Esophagus muscularis mucosa (tissue), 4 donors: ENCODE measurements around the gene NPAS3. TPM values are rescaled to one million over a fixed set of nuclear protein-coding genes. Genes with fewer than 3 reads are reported as not detected.

Experiments
- DNase-seq: peaks from one replicate; pipeline ENCODE4 v3.0.0-alpha.2; 2017; ENCODE audit errors: extremely low spot score
- H3K27ac ChIP-seq, 4 donors: fragments of 200-600 bp; sonication (generic); replicated peaks in 1 of 4; 1 replicate in 3 of 4; 2 replicates in 1 of 4; pipeline ENCODE4 v1.5.1; 2016 to 2019; ENCODE audit warnings: mild to moderate bottlenecking in 1 of 4
- H3K27me3 ChIP-seq, 4 donors: fragments of 200-600 bp; sonication (generic); one replicate each; pipeline versions ENCODE4 v1.5.1 to v1.6.0; 2016 to 2019
- H3K36me3 ChIP-seq, 4 donors: fragments of 200-600 bp; sonication (generic); one replicate each; pipeline ENCODE4 v1.5.1; 2016 to 2019
- H3K4me1 ChIP-seq, 4 donors: fragments of 200-600 bp; sonication (generic); one replicate each; pipeline ENCODE4 v1.5.1; 2016 to 2019
- H3K4me3 ChIP-seq, 4 donors: fragments of 200-600 bp; sonication (generic); 1 replicate in 2 of 4; 2 replicates in 2 of 4; pipeline ENCODE4 v1.5.1; 2016 to 2019; ENCODE audit warnings: mild to moderate bottlenecking in 4 of 4, moderate library complexity in 1 of 4
- H3K9me3 ChIP-seq, 4 donors: fragments of 200-600 bp; sonication (generic); 1 replicate in 3 of 4; 2 replicates in 1 of 4; pipeline ENCODE4 v1.5.1; 2016 to 2019
- CTCF ChIP-seq, 3 experiments: fragments of 200-600 bp in 2 of 3; fragments of 450-650 bp in 1 of 3; sonication (generic) in 2 of 3; IDR thresholded peaks; one replicate each; pipeline ENCODE4 v1.5.1; 2017 to 2019; ENCODE audit warnings: antibody characterized with exemption in 3 of 3, mild to moderate bottlenecking in 2 of 3, moderate library complexity in 1 of 3
- EP300 ChIP-seq: sonication (generic); formaldehyde crosslinking; IDR thresholded peaks from one replicate; pipeline ENCODE4 v1.6.1; 2017; ENCODE audit warnings: antibody characterized with exemption
- POLR2A ChIP-seq: fragments of 450-650 bp; IDR thresholded peaks from one replicate; pipeline ENCODE4 v1.6.1; 2017; ENCODE audit warnings: antibody characterized with exemption, moderate library complexity, mild to moderate bottlenecking, low read depth
- POLR2AphosphoS5 ChIP-seq, 2 donors: sonication (generic); formaldehyde crosslinking; IDR thresholded peaks; one replicate each; pipeline ENCODE4 v1.6.1; 2017; ENCODE audit warnings: antibody characterized with exemption in 2 of 2
- WGBS: methylation state at CpG from one replicate; pipeline ENCODE4 v1.1.5; 2018; 5-methylcytosine and 5-hydroxymethylcytosine counted together
- intact Hi-C: fragments of 100-400 bp; cut with DNase I; formaldehyde crosslinking; loops from one replicate; pipeline ENCODE4 v1.15.1; 2023
- total RNA-seq, 4 donors: library from RNA; depleted of rRNA; stranded (reverse); fragments of >200 nt; gene quantifications; one replicate each; pipeline versions ENCODE4 v1.1.0 to v1.2.1, GENCODE V29; 2016

NPAS3 gene
- total RNA-seq, 4 donors from 2014 or later, result 3.3 to 7.3 (median 5.8) TPM

GRCh38 chr14:33480887-33481184 is 542.2 kb downstream of the NPAS3 start:
- Histone ChIP-seq H3K4me3 (no peak overlapping the region), H3K36me3 (no peaks in the 10 kb centered on the region), H3K27ac (no peak overlapping the region), H3K4me1 (peaks cover 0 to 3% (median 0%) of the 10 kb centered on the region in 4 donors), H3K9me3 (no peaks in the 10 kb centered on the region), H3K27me3 (no peaks in the 10 kb centered on the region)
- DNase-seq, result no peak
- intact Hi-C loops, result no loop called here
- WGBS, result 83% methylated on average over 3 of the region's 3 CpGs
- TF ChIP-seq POLR2AphosphoS5 (IDR thresholded peaks at IDR 0.05) (no peak), POLR2A (no peak), EP300 (no peak), CTCF (IDR thresholded peaks at IDR 0.05) (no peak)

GRCh38 chr14:33483110-33483509 is 544.4 kb downstream of the NPAS3 start:
- Histone ChIP-seq H3K27ac (no peak overlapping the region), H3K27me3 (no peaks in the 10 kb centered on the region), H3K9me3 (no peaks in the 10 kb centered on the region), H3K36me3 (no peaks in the 10 kb centered on the region), H3K4me1 (peaks cover 0 to 3% (median 0%) of the 10 kb centered on the region in 4 donors), H3K4me3 (no peak overlapping the region)
- intact Hi-C loops, result no loop called here
- TF ChIP-seq CTCF (IDR thresholded peaks at IDR 0.05) (no peak), POLR2A (no peak), POLR2AphosphoS5 (IDR thresholded peaks at IDR 0.05) (no peak), EP300 (no peak)
- 93% methylated on average over 6 of the region's 6 CpGs for WGBS
- DNase-seq, result no peak

GRCh38 chr14:33483541-33483940 is 544.9 kb downstream of the NPAS3 start:
- DNase-seq, result no peak
- Histone ChIP-seq H3K4me1 (peaks cover 0 to 3% (median 0%) of the 10 kb centered on the region in 4 donors), H3K27ac (no peak overlapping the region), H3K4me3 (no peak overlapping the region), H3K36me3 (no peaks in the 10 kb centered on the region), H3K27me3 (no peaks in the 10 kb centered on the region), H3K9me3 (no peaks in the 10 kb centered on the region)
- TF ChIP-seq POLR2A, result no peak
- TF ChIP-seq CTCF (IDR thresholded peaks at IDR 0.05), result no peak
- no peak for TF ChIP-seq POLR2AphosphoS5 (IDR thresholded peaks at IDR 0.05)
- no peak for TF ChIP-seq EP300
- 77% methylated on average over 4 of the region's 4 CpGs for whole genome bisulfite sequencing
- intact Hi-C loops, result no loop called here

- no peaks in the 10 kb centered on the region for H3K9me3 ChIP-seq
- no peak overlapping the region for H3K4me3 ChIP-seq
- no peak for DNase-seq
- H3K27ac ChIP-seq, result no peak overlapping the region
- H3K36me3 ChIP-seq, result no peaks in the 10 kb centered on the region
- intact Hi-C loops, result no loop called here
- H3K4me1 ChIP-seq, result peaks cover 0 to 3% (median 0%) of the 10 kb centered on the region in 4 donors
- TF ChIP-seq CTCF (IDR thresholded peaks at IDR 0.05) (no peak), EP300 (no peak), POLR2AphosphoS5 (IDR thresholded peaks at IDR 0.05) (no peak), POLR2A (no peak)
- H3K27me3 ChIP-seq, result no peaks in the 10 kb centered on the region
- WGBS, result 29% methylated on average over 5 of the region's 5 CpGs
Observed at GRCh38 chr14:33484264-33484663, 545.6 kb downstream of the NPAS3 start.

- no peaks in the 10 kb centered on the region for H3K36me3 ChIP-seq
- no peaks in the 10 kb centered on the region for H3K27me3 ChIP-seq
- WGBS, result 64% methylated on average over 2 of the region's 2 CpGs
- no peak overlapping the region for H3K27ac ChIP-seq
- TF ChIP-seq CTCF (IDR thresholded peaks at IDR 0.05) (no peak), POLR2AphosphoS5 (IDR thresholded peaks at IDR 0.05) (no peak), EP300 (no peak), POLR2A (no peak)
- intact Hi-C loops, result no loop called here
- peaks cover 0 to 3% (median 0%) of the 10 kb centered on the region in 4 donors for H3K4me1 ChIP-seq
- no peak for DNase-seq
- no peaks in the 10 kb centered on the region for H3K9me3 ChIP-seq
- no peak overlapping the region for H3K4me3 ChIP-seq
Observed at GRCh38 chr14:33486332-33486890, 547.7 kb downstream of the NPAS3 start.
